ENCODE measurements around the gene ANXA11.

The ANXA11 gene

GRCh38 chr10:80166581-80167470, 38.5 kb downstream of the ANXA11 start:
- no peak for DNase-seq (ENCODE audit: low read depth in 2 of 2)

- no peak for DNase-seq (ENCODE audit: low read depth in 2 of 2)
Measured at GRCh38 chr10:80165173-80165572, 40.2 kb downstream of the ANXA11 start.

- no peak for DNase-seq (ENCODE audit: low read depth in 2 of 2)
Measured at GRCh38 chr10:80164596-80164995, 40.7 kb downstream of the ANXA11 start.

- DNase-seq (ENCODE audit: low read depth in 2 of 2), result no peak
Measured at GRCh38 chr10:80163741-80164341, 41.5 kb downstream of the ANXA11 start.

- DNase-seq (ENCODE audit: low read depth in 2 of 2), result no peak
Measured at GRCh38 chr10:80161321-80162083, 43.8 kb downstream of the ANXA11 start.

- no peak for DNase-seq (ENCODE audit: low read depth in 2 of 2)
Measured at GRCh38 chr10:80160361-80161320, 44.7 kb downstream of the ANXA11 start.

GRCh38 chr10:80159166-80159873, 46.0 kb downstream of the ANXA11 start:
- no peak for DNase-seq (ENCODE audit: low read depth in 2 of 2)

GRCh38 chr10:80158598-80159127, 46.7 kb downstream of the ANXA11 start:
- no peak for DNase-seq (ENCODE audit: low read depth in 2 of 2)

- DNase-seq (ENCODE audit: low read depth in 2 of 2), result no peak
Measured at GRCh38 chr10:80158126-80158525, 47.2 kb downstream of the ANXA11 start.

GRCh38 chr10:80157561-80157960, 47.8 kb downstream of the ANXA11 start:
- no peak for DNase-seq (ENCODE audit: low read depth in 2 of 2)

GRCh38 chr10:80156216-80156615, 49.1 kb downstream of the ANXA11 start:
- no peak for DNase-seq (ENCODE audit: low read depth in 2 of 2)

- DNase-seq (ENCODE audit: low read depth in 2 of 2), result no peak
Measured at GRCh38 chr10:80155696-80156215, 49.6 kb downstream of the ANXA11 start.

- no peak for DNase-seq (ENCODE audit: low read depth in 2 of 2)
Measured at GRCh38 chr10:80154978-80155695, 50.2 kb downstream of the ANXA11 start.

GRCh38 chr10:80154626-80154977, 50.7 kb downstream of the ANXA11 start:
- no peak for DNase-seq (ENCODE audit: low read depth in 2 of 2)

- DNase-seq (ENCODE audit: low read depth in 2 of 2), result no peak
Measured at GRCh38 chr10:80153460-80153859, 51.9 kb downstream of the ANXA11 start.

- DNase-seq (ENCODE audit: low read depth in 2 of 2), result no peak
Measured at GRCh38 chr10:80152820-80153219, 52.5 kb downstream of the ANXA11 start.

GRCh38 chr10:80150172-80150571, 55.2 kb downstream of the ANXA11 start:
- no peak for DNase-seq (ENCODE audit: low read depth in 2 of 2)

- no peak for DNase-seq (ENCODE audit: low read depth in 2 of 2)
Measured at GRCh38 chr10:80149123-80149522, 56.2 kb downstream of the ANXA11 start.

GRCh38 chr10:80148166-80148805, 57.1 kb downstream of the ANXA11 start:
- no peak for DNase-seq (ENCODE audit: low read depth in 2 of 2)
